HCEC 1CT (cell line): ENCODE data around the gene SLC39A9.
A peak's percentile ranks its signal among the peaks of the same experiment; 100 is the strongest.
"Not testable (repeated sequence)": the region's sequence is repeated elsewhere in the genome, so short reads cannot be mapped to it uniquely, and the experiment has no call there.

Experiments
- DNase-seq: peaks from one replicate; pipeline ENCODE4 v3.0.0-alpha.2; 2017

SLC39A9 gene

DNA sequence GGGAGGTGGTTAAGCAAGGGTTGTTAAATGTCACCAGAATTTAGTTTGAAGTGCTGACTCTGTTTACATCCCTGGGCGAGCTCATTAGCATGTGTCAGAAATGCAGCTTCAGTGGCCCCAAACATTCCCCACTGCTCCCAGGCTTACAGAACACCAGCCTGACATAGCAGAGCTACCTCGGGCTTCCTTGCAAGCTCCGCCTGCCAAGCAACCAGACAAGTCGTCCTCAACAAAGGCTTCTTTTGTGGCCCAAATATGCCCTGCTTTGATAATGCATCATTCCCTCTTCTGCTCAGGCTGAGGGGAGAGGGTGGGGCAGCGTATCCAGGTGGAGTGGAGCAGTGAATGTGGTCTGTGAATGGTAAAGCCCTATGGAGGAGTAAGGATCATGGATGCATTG is 28.4 kb upstream of the SLC39A9 start:
- DNase-seq, result no peak

DNA sequence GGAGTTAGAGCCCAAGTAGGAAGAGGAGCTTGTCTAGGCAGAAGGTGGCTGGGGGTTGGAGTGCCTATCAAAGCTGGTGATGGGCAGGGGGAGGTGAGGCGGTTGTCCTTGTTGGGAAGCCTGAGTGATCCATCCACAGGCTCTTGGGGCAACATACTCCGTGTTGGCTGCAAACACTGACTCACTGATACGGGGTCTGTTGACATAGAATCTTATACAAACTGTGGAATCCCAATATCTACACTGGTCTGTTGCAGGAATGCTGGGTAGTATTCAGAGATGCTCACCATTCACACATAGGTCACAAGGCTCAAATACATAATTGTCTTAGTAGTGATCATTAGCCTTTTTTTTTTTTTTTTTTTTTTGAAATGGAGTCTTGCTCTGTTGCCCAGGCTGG is 26.3 kb upstream of the SLC39A9 start:
- no peak for DNase-seq

DNA sequence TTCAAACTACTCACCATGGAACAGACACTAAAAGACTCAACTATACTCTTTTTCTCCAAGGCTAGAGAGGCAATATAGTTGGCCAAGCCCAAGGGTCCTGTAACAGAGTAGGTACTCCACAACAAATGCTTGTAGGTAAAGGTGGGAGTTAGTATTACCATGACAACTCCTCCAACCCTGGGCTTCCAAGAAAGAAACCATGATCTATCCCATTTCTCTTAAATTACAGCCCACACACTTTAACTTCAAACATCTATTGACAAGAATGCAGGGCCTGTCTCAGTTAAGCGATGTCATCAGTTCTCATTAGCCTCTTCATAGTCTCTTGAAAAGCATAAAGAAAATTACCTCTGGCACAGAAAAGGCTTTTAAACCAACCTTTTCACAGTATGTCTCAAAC is 25.4 kb upstream of the SLC39A9 start:
- no peak for DNase-seq

DNA sequence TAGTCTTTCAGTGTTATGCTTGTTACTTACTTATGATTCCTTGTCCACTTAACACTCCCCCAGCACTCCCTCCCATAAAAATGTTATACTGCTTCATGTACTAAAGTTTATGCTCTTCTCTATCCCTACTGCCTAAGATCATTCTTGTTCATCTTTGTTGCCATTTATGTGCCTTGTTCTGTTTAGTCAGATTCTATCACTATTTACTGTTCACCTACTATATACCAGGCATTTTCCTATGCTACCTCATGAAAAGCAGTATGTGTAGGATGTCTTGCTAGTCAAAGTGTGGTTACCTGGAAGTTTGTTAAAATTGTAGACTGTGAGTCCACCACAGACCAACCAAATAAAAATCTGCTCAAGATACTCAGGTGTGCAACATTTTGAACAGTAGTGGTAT is 24.3 kb upstream of the SLC39A9 start:
- no peak for DNase-seq

DNA sequence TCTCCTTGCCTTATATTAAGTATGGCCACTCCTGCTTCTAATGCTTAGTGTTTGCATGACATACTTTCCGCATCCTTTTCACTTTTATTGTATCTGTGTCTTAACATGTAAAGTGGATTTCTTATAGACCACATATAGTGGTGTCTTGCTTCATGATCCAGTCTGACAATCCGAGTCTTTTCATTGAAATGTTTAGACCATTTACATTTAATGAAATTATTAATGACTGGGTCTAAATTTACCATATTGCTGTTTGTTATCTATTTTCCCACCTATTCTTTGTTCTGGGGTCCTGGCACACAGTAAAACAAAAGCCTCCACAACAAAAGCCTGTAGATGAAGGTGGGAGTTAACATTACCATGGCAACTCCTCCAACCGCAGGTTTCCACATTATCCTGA is 23.3 kb upstream of the SLC39A9 start:
- DNase-seq, result no peak

DNA sequence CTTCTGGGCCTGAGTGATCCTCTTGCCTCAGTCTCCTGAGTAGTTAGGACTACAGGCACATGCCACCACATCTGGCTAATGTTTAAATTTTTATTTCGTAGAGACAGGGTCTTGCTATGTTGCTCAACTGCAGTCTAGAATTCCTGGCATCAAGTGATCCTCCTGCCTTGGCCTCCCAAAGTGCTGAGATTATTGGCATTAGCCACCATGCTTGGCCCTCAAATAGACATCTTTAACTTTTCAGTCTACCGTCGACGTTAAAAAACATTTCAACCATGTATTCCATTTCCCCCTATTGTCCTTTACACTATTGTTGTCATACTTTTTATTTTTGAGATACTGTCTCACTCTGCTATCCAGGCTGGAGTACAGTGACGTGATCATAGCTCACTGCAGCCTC is 22.8 kb upstream of the SLC39A9 start:
- DNase-seq, result no peak

DNA sequence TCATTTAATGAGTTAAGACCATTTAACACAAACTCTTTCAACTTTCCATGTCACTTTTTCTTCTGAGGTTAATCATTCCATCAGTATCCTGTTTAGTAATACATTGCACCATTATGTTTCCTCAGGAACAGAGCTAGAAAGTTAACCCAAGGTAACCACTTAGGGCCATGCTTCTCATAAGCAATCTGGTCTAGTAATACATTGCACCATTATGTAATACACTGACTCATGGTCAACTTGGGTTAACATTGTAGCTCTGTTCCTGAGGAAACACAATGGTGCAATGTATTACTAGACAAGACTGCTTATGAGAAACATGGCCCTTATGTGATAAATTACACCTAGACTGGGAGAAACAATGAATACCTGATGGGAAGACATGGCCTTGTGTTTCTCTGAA is 22.1 kb upstream of the SLC39A9 start:
- peak; percentile 55 for DNase-seq

DNA sequence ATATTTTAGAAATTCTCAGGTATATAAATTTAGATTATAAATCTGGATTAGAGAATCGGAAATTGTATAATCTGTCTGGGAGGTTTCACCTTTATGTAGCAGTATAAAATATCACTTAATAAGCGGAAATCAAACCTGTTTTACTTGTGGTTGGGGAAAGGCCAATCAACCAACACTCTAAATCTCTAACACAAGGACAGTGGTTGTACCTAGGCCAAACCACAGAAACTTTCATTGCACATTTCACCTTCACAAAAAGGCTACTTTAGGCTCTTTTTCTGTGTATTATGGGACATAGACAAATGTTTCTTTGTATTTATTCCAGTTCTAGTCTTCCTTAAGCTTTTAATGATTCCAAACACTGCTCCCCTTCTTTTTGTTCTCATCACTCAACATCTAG is 20.2 kb upstream of the SLC39A9 start:
- DNase-seq, result no peak

DNA sequence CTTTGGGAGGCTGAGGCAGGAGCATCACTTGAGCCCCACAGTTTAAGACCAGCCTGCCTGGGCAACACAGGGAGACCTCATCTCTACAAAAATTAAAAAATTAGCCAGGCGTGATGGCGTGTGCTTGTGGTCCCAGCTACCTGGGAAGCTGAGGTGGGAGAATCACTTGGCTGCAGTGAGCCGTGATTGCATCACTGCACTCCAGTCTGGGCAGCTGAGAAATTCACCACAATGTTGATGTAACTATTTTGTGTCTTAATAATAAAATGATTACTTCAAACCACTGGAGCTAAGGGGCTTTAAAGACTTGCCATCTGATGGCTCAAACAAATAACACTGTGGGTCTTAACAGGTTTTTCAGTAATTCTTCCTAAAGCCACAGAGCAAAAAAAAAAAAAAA is 11.2 kb upstream of the SLC39A9 start:
- no peak for DNase-seq

DNA sequence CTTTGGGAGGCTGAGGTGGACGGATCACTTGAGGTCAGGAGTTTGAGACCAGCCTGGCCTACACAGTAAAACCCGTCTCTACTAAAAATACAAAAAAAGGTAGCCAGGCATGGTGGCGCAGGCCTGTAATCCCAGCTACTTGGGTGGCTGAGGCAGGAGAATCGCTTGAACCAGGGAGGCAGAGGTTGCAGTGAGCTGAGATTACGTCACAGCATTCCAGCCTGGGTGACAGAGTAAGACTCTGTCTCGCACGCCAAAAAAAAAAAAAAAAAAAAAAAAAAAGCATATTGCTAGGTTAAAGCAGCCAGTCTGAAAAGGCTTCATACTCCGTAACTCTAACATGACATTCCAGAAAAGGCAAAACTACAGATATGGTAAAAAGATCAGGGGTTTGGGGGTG is 7.1 kb upstream of the SLC39A9 start:
- not testable (repeated sequence) for DNase-seq

DNA sequence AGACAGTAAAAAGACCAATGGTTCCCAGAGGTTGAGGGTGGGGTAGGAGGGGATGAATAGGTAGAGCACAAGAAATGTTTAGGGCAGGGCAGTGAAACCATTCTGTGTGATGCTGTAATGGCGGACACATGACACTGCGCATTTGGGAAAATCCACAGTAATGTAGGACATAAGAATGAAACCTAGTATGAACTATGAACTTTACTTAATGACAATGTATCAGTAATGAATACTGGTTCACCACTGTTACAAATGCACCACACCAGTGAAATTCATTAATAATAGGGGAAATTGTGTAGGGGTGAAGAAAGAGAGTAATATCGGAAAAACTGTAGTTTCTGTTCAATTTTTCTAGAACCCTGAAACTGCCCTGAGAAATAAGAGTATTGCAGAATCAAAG is 6.0 kb upstream of the SLC39A9 start:
- DNase-seq, result no peak

DNA sequence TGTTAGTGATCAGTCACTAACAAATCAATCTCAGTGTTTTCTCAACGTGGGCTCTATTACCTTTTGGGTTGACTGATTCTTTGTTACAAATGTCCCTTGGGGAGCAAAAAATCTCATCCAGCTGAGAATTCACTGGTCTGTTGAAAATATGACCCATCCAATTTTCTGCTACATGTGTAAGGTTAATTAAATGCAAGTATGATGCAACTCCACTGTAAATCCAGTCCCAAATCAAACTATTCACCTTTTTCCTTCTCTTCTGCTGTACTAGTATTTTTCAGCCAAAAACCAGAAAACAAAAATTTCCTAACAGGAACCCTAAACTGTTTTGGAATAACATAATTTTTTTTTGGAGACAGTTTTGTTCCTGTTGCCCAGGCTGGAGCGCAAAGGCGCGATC is 2.6 kb upstream of the SLC39A9 start:
- DNase-seq, result no peak

DNA sequence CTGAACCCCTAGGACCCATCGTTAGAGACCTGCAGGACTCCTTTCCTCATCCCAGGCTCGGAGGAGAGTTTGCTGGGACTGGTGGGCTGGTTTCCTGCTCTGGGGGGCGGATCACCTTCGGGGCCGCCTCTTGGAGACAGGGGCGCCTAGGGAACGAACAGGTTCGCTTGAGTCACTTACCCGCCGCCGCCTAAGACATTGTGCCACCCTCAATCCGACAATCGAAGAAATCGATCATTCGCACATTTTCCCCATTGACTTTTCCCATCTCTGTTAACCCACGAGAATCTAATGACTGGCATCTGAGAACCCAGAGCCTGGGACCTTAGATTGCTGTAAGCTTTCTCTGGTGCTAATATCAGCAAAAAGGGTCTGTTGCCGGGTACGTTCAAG is 322 bp downstream of the SLC39A9 start:
- DNase-seq, result no peak

DNA sequence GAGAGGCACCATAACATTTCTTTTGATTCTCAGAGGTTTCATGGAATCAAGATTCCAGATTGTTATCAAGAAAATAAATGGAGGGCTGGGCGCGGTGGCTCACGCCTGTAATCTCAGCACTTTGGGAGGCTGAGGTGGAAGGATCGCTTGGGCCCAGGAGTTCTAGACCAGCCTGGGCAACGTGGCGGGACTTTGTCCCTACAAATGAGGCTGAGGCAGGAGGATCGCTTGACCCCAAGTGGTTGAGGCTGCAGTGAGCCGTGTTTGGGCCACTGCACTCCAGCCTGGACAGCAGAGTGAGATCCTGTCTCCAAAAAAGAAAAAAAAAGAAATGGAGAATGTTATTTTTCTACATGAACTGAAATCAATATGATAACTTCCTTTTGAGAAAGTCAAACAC is 1.3 kb downstream of the SLC39A9 start:
- DNase-seq, result no peak

DNA sequence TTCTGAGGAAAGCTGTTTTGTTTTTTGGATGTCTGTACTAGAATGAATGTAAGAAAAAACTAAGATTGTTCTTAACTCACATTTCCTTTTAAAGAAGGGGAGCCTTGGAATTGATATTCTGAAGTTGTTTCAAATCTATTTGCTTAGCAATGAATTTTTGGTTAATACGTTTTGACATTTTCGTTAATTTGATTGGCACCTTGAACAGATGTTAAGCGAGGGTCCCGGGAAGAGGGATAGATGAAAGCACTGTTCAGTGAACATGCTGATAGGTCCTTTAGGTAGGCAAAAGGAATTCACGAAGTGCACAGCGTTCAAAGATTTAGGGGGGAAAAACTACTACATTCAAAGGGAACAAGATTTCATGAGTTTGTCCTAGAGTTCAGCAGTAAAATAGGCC is 1.7 kb downstream of the SLC39A9 start:
- DNase-seq, result no peak

DNA sequence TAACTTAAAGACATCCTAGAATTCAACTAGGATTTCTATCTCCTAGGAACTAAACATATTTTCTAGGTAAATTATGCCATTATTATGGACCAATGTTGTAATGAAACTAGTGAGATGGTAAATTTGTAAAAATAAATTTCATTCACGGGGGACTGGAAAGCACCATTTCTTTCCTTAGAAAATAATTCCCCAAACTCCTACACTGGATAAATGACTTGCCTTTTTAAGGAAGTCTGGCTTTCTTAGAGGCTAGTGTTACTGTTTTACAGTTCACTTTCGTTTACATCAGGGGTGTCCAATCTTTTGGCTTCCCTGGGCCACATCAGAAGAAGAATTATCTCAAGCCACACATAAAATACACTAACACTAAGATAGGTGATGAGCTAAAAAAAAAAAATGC is 3.3 kb downstream of the SLC39A9 start:
- DNase-seq, result no peak

DNA sequence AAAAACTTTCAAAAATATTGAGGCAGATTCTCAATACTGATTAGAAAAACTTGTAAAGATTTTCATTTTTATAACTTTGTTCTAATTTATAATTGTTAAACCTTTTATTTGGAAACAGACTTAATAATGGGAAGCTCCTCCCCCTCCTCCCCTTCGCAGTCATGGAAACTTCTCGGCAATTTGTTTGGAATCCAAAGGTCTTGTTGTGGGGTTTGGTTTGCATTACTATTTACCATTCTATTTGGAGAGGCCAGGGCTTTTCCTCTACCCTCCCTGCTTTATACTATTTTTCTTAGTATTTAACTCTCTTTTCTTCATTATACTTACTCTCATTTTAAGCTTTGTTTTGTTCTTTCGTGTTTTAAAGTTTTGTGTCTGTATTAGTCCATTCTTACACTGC is 6.0 kb downstream of the SLC39A9 start:
- DNase-seq, result no peak

DNA sequence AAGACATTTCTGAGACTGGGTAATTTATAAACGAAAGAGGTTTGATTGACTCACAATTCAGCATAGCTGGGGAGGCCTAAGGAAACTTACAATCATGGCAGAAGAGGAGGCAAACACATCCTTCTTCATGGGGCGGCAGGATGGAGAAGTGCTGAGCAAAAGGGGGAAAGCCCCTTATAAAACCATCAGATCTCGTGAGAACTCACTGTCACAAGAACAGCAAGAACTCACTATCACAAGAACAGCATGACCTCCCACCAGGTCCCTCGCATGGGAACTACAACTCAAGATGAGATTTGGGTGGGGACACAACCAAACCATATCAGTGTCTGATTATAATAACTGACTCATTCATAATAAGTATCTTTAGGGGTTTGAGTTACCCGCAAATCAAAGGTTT is 6.4 kb downstream of the SLC39A9 start:
- DNase-seq, result no peak

DNA sequence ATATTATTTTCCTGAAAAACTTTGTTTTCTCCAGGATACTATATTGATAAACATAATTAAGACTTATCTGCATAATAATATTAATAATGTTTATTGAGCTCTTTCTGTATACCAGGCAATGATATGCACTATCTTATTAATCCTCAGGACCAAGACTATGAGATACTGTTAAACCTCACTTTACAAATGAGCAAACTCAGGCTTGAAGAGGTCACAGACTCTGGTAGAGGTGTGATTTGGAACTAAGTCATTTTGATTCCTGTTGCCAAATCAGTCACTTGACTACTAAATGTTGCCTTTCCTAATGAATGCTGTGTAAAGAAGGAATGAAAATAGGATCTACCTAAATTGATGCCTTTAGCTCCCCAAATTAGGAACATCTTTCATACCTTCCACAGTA is 7.3 kb downstream of the SLC39A9 start:
- DNase-seq, result no peak

DNA sequence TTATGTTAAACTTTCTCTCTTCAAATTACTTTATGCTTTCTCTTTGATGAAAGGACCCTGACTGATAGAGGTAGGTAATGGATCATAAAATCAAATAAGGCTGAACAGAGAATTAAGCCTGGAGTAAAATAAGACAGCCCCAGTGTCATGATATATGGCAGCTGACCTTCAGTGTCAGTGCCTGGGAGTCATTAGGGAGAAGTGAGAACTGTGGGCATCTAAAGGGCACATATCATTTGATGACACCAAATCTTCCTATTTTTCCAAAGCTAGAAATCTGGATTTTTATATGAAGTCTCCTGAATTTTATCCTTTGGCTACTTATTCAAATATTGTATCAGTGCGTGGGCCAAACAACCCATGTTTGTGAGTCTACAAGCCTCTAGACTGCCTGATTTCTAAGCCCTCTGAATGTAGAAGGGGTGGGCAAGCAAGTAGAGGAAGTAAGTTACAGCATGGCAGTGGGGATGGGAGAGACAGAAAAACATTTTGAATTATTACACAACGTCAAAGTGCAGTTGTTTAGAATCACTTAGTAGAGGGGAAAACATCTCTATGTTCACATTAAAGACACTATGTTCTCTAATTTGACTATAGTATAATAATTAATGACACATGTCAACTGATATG is 10.0 kb downstream of the SLC39A9 start:
- no peak for DNase-seq

DNA sequence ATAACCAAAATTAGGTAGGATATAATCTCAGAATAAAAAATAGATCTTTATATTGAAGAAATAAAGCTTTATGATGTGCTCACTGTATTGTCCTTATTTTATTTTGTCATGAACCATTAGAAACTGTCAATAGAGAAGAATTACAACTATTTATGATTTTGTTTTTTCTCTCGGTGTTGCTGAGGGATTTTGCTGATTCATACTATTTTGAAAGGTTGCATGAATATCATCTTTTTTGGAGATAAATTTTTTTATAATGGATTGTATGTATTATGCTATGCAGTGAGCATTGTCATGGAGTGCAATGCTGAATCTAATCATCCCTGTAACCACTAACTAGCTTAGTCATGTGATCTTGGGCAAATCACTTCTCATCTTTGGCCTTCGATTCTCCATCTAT is 15.0 kb downstream of the SLC39A9 start:
- no peak for DNase-seq

DNA sequence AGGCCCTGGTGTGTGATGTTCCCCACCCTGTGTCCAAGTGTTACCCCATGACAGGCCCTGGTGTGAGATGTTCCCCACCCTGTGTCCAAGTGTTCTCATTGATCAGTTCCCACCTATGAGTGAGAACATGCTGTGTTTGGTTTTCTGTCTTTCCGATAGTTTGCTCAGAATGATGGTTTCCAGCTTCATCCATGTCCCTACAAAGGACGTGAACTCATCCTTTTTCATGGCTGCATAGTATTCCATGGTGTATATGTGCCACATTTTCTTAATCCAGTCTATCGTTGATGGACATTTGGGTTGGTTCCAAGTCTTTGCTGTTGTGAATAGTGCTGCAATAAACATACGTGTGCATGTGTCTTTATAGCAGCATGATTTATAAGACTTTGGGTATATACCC is 17.6 kb downstream of the SLC39A9 start:
- not testable (repeated sequence) for DNase-seq

DNA sequence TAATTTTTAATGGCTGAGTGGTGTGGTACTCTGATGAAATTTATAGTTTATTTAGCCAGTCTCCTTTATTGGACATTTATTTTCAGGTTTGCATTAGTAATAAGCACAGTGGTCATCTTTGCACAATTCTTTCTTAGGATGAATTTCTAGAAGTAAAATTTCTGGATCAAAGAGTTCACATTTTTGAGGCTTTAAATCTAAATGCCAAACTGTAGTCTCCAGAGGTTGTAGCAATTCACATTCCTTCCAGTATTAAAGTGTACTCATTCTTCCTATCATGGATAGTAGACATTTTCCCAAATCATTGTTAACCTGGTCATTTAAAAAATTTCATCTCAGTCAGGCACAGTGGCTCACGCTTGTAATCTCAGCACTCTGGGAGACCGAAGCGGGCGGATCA is 24.8 kb downstream of the SLC39A9 start:
- peak; percentile 26 for DNase-seq

DNA sequence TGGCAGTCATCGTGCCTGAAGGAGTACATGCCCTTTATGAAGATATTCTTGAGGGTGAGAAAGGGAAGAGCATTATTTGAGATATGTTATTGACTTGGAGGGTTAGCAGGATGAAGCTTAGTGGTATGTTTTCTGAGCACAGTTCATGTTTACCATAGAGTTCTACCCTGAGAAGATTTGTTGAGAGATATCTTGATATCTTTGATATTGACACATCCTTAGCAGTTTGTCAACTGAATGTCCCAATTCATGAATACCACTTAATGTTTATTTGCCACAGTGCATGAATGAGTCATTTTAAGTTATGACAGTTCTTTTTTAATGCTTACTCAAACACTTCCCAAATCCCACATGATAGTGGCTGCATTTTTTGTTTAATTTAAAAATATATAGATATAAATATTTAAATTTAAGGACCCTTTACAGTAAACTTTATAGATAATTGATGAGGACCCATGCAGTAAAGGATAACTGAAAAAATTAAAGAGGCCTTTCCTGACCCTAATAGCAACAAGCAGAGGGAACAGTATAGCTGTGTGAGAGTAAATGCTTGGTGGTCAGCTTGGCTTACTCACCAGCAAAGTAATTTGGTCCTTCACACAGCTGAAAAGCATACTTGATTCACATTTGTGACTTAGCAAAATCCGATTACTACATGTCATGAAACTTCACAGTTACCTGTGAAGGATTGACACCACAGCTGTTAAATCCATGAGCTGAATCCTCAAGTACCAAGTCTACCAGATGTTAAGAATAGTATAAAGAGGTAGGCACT is 25.8 kb downstream of the SLC39A9 start:
- peak; percentile 46 for DNase-seq

DNA sequence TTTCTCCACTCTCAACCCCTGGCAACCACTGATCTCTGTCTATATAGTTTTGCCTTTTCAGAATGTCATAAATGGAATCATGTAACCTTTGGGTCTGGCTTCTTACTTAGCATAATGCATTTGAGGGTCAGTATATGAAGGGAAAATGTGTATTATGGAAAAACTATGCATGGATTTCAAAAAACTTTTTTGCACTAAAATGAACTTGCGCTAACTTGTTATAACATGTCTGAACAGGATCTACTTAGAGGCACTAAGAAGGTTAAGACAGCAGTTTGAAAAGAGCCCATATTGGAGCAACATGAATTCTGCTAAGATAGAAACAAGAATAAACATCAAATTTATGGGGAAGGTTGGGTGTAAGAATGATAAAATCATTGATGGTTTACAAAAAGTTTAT is 29.1 kb downstream of the SLC39A9 start:
- no peak for DNase-seq
